Bronchial epithelial cell (primary cell): ENCODE results near the gene SOD3. TPM values are rescaled to one million over a fixed set of nuclear protein-coding genes. Genes with fewer than 3 reads are reported as not detected.

ENCODE experiments used
- DNase-seq: peaks from one replicate; pipeline ENCODE4 v3.0.0-alpha.2; 2010; ENCODE audit warnings: low read depth
- FAIRE-seq: peaks from 2 replicates; lab custom pipeline; 2011; peaks lifted over from hg19 to GRCh38; lab: Jason Lieb, UNC
- H3K27me3 ChIP-seq: 2 replicates; pipeline ENCODE4 v1.5.1; 2011; ENCODE audit warnings: low read length; ENCODE audit not compliant: control insufficient read depth, insufficient read depth
- H3K36me3 ChIP-seq: 2 replicates; pipeline ENCODE4 v1.5.1; 2011; ENCODE audit warnings: low read length; ENCODE audit not compliant: control insufficient read depth, insufficient read depth
- H3K4me3 ChIP-seq: 2 replicates; pipeline ENCODE4 v1.5.1; 2011; ENCODE audit warnings: mild to moderate bottlenecking, low read depth, low read length, control low read depth
- CTCF ChIP-seq: IDR thresholded peaks from 2 replicates; pipeline ENCODE4 v1.5.1; 2011; ENCODE audit warnings: mild to moderate bottlenecking, moderate library complexity, low read length, control low read depth, inconsistent platforms; ENCODE audit not compliant: insufficient read depth, severe bottlenecking
- total RNA-seq: library from RNA; depleted of rRNA; stranded (reverse); fragments of >200 nt; gene quantifications from 2 replicates; pipeline ENCODE4 v1.2.1, GENCODE V29; 2014

The SOD3 gene
- total RNA-seq, 1 donor from 2014 or later, result not detected

GRCh38 chr4:24846716-24847115 is 51.3 kb downstream of the SOD3 start:
- H3K36me3 ChIP-seq, result no peaks in the 10 kb centered on the region
- DNase-seq (no peak), FAIRE-seq (no peak)

GRCh38 chr4:24849351-24849750 is 54.0 kb downstream of the SOD3 start:
- FAIRE-seq (no peak), DNase-seq (no peak)
- H3K27me3 ChIP-seq, result no peaks in the 10 kb centered on the region
- H3K4me3 ChIP-seq, result no peak overlapping the region
- TF ChIP-seq CTCF, result no peak
- H3K36me3 ChIP-seq, result no peaks in the 10 kb centered on the region

More at GRCh38 chr4:24846716-24847115, 51.3 kb downstream of the SOD3 start:
- Histone ChIP-seq H3K27me3 (no peaks in the 10 kb centered on the region), H3K4me3 (no peak overlapping the region)
- TF ChIP-seq CTCF, result no peak

GRCh38 chr4:24849756-24850155 is 54.4 kb downstream of the SOD3 start:
- no peak for FAIRE-seq
- Histone ChIP-seq H3K4me3 (no peak overlapping the region), H3K36me3 (no peaks in the 10 kb centered on the region), H3K27me3 (no peaks in the 10 kb centered on the region)
- no peak for TF ChIP-seq CTCF
- DNase-seq, result no peak

Other genes starting within 250 kb of the SOD3 start
- gene DHX15, start 211.0 kb upstream of the SOD3 start, total RNA-seq, result 142 and 181 TPM in 2 replicates
- gene CCDC149, start 117.5 kb downstream of the SOD3 start, total RNA-seq, result 4.2 and 5.1 TPM in 2 replicates
- gene LGI2, start 235.4 kb downstream of the SOD3 start, total RNA-seq, result not detected in 2 replicates